Sigmoid colon (tissue), 4 donors: Measurements from ENCODE around the gene PIGW.
"Not testable (repeated sequence)": the region's sequence is repeated elsewhere in the genome, so short reads cannot be mapped to it uniquely, and the experiment has no call there.

Experiments
- EP300 ChIP-seq, 4 donors: sonication (generic); formaldehyde crosslinking; IDR thresholded peaks; one replicate each; pipeline ENCODE4 v1.6.1; 2017; ENCODE audit warnings: antibody characterized with exemption in 4 of 4
- POLR2A ChIP-seq, 2 donors: fragments of 450-650 bp; IDR thresholded peaks; one replicate each; pipeline ENCODE4 v1.6.1; 2016; ENCODE audit warnings: antibody characterized with exemption in 2 of 2, mild to moderate bottlenecking in 2 of 2, moderate library complexity in 2 of 2
- TF ChIP-seq, protein P1 (sequence below), 4 experiments: fragments of 450-650 bp in 3 of 4; fragments of 200-600 bp in 1 of 4; IDR thresholded peaks; one replicate each; pipeline ENCODE4 v1.5.1; 2016 to 2019; ENCODE audit warnings: antibody characterized with exemption in 4 of 4, mild to moderate bottlenecking in 3 of 4, moderate library complexity in 2 of 4

DNA sequence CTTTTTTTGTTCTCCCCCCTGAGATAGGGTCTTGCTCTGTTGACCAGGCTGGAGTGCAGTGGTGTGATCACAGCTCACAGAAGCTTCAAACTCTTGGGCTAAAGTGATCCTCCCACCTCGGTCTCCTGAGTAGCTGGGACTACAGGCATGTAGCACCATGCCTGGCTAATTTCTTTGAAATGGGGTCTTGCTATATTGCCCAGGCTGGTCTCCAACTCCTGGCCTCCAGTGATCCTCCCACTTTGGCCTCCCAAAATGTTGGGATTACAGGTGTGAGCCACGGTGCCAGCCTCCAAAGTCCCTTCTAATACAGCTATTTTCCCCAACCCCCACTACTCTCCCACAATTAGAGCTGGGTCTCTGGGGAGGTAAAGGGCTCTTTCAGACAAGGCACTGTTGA is 26.3 kb upstream of the PIGW start:
- TF ChIP-seq, protein P1, sequence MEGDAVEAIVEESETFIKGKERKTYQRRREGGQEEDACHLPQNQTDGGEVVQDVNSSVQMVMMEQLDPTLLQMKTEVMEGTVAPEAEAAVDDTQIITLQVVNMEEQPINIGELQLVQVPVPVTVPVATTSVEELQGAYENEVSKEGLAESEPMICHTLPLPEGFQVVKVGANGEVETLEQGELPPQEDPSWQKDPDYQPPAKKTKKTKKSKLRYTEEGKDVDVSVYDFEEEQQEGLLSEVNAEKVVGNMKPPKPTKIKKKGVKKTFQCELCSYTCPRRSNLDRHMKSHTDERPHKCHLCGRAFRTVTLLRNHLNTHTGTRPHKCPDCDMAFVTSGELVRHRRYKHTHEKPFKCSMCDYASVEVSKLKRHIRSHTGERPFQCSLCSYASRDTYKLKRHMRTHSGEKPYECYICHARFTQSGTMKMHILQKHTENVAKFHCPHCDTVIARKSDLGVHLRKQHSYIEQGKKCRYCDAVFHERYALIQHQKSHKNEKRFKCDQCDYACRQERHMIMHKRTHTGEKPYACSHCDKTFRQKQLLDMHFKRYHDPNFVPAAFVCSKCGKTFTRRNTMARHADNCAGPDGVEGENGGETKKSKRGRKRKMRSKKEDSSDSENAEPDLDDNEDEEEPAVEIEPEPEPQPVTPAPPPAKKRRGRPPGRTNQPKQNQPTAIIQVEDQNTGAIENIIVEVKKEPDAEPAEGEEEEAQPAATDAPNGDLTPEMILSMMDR (IDR thresholded peaks at IDR 0.05) = not testable (repeated sequence)
- not testable (repeated sequence) for TF ChIP-seq POLR2A, EP300 (IDR thresholded peaks at IDR 0.05)
